Body of pancreas (tissue), 4 donors: ENCODE measurements around the gene CDCA8.

Experiments used
- CTCF ChIP-seq, 7 experiments: fragments of 450-650 bp in 4 of 7; fragments of 200-600 bp in 3 of 7; sonication (generic) in 3 of 7; IDR thresholded peaks; one replicate each; pipeline ENCODE4 v1.5.1; 2016 to 2019; ENCODE audit warnings: antibody characterized with exemption in 7 of 7
- POLR2A ChIP-seq, 3 donors: fragments of 450-650 bp; IDR thresholded peaks; one replicate each; pipeline ENCODE4 v1.6.1; 2016; ENCODE audit warnings: antibody characterized with exemption in 3 of 3, mild to moderate bottlenecking in 2 of 3

- TF ChIP-seq CTCF (IDR thresholded peaks at IDR 0.05) (no peak), POLR2A (IDR thresholded peaks at IDR 0.05) (no peak)
Measured at GRCh38 chr1:37753473-37754321, 61.4 kb downstream of the CDCA8 start.
